Central memory CD4-positive, alpha-beta T cell (primary cell): ENCODE data around the gene RAPGEF5.
"Not testable (repeated sequence)": the region's sequence is repeated elsewhere in the genome, so short reads cannot be mapped to it uniquely, and the experiment has no call there.

Experiments used
- DNase-seq: peaks from one replicate; pipeline ENCODE4 v3.0.0; 2022

The RAPGEF5 gene

GRCh38 chr7:22111661-22112060, 245.3 kb downstream of the RAPGEF5 start:
- no peak for DNase-seq

GRCh38 chr7:22110881-22111280, 246.1 kb downstream of the RAPGEF5 start:
- DNase-seq: no peak

- peak; percentile 55 for DNase-seq
Observed at GRCh38 chr7:22110227-22110839, 246.6 kb downstream of the RAPGEF5 start.

- no peak for DNase-seq
Observed at GRCh38 chr7:22109761-22110160, 247.2 kb downstream of the RAPGEF5 start.

GRCh38 chr7:22108151-22108845, 248.7 kb downstream of the RAPGEF5 start:
- DNase-seq: no peak

GRCh38 chr7:22105550-22105949, 251.4 kb downstream of the RAPGEF5 start:
- DNase-seq: no peak

GRCh38 chr7:22094413-22095342, 262.3 kb downstream of the RAPGEF5 start:
- DNase-seq: no peak

GRCh38 chr7:22093936-22094335, 263.0 kb downstream of the RAPGEF5 start:
- no peak for DNase-seq

GRCh38 chr7:22093001-22093400, 264.0 kb downstream of the RAPGEF5 start:
- DNase-seq: no peak

- DNase-seq: not testable (repeated sequence)
Observed at GRCh38 chr7:22090958-22091525, 265.9 kb downstream of the RAPGEF5 start.

GRCh38 chr7:22090512-22090911, 266.4 kb downstream of the RAPGEF5 start:
- no peak for DNase-seq

GRCh38 chr7:22090107-22090506, 266.8 kb downstream of the RAPGEF5 start:
- no peak for DNase-seq

GRCh38 chr7:22088827-22089226, 268.1 kb downstream of the RAPGEF5 start:
- no peak for DNase-seq

GRCh38 chr7:22087861-22088260, 269.1 kb downstream of the RAPGEF5 start:
- no peak for DNase-seq

GRCh38 chr7:22083704-22084240, 273.2 kb downstream of the RAPGEF5 start:
- no peak for DNase-seq

- peak; percentile 69 for DNase-seq
Observed at GRCh38 chr7:22082886-22083703, 273.9 kb downstream of the RAPGEF5 start.

GRCh38 chr7:22082553-22082885, 274.4 kb downstream of the RAPGEF5 start:
- DNase-seq: no peak

- not testable (repeated sequence) for DNase-seq
Observed at GRCh38 chr7:22080219-22080618, 276.7 kb downstream of the RAPGEF5 start.

- not testable (repeated sequence) for DNase-seq
Observed at GRCh38 chr7:22078872-22079271, 278.1 kb downstream of the RAPGEF5 start.

GRCh38 chr7:22075561-22075960, 281.4 kb downstream of the RAPGEF5 start:
- no peak for DNase-seq

- DNase-seq: no peak
Observed at GRCh38 chr7:22074897-22075296, 282.1 kb downstream of the RAPGEF5 start.
